ENCODE data around the gene DKKL1. TPM values are rescaled to one million over a fixed set of nuclear protein-coding genes. Genes with fewer than 3 reads are reported as not detected.

The DKKL1 gene
- total RNA-seq, 1 experiment from 2014 or later: 0.95 TPM

DNA sequence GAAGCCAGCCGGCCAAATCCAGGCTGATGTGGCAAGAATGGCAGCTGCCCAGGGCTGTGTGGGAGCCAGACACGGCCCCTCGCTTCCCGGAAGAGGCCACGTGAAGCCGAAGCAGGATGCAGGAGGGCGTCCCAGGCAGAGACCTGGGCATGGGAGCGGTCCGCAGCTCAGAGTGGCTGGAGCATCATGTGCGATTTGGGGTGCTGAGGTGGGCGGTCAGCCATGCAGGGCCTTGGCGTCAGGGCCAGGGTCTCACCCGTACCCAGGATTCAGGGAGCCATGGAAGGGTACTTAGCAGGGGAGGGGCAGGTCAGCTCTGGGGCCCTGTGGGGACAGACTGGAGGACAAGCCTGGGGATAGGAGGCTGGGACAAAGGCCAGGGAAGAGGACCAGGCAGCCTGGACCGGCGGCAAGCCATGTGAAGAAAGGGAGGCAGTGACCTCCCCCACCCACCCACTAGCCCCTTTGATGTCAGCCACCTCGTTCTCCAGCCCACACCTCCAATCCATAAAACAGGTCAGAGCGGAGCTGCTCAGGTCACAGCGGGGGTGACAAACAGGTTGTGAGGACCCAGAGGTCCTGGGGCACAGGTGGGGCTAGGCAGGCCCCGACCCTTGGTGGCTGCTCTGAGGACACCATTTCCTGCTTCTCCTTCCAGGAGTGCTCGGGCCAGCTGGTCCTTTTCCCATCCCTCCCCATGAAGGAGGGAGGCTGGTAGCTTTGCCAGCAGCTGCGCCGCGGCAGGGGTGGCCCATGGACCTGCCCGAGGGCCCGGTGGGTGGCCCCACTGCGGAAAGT lies 26.7 kb downstream of the DKKL1 start:
- intact Hi-C loops (cut with micrococcal nuclease; ENCODE audit: unreplicated experiment) (loop anchor here (5.0 kb wide), 1 partner anchor 52 kb away; the partner anchor contains the start of gene SLC17A7), in situ Hi-C loops (cut with HindIII; ENCODE audit: low pct_unique_long_range_greater_than_20kb, low sequenced_read_pairs) (no loop called here)
- CTCF ChIA-PET: no interaction called here
- Histone ChIP-seq H3K27me3 (ENCODE audit: control insufficient read depth, insufficient read depth, low read length) (no peaks in the 10 kb centered on the region), H3K4me3 (ENCODE audit: low read depth in 2 of 2, low read length in 2 of 2) (no peak overlapping the region), H3K9me3 (ENCODE audit: control insufficient read depth, insufficient read depth, low read depth, low read length) (no peaks in the 10 kb centered on the region), H3K4me1 (ENCODE audit: control insufficient read depth, insufficient read depth, low read length) (no peaks in the 10 kb centered on the region), H3K27ac (ENCODE audit: low read length) (no peak overlapping the region), H3K36me3 (ENCODE audit: control insufficient read depth, insufficient read depth, low read length) (no peaks in the 10 kb centered on the region)
- TF ChIP-seq, protein P1, sequence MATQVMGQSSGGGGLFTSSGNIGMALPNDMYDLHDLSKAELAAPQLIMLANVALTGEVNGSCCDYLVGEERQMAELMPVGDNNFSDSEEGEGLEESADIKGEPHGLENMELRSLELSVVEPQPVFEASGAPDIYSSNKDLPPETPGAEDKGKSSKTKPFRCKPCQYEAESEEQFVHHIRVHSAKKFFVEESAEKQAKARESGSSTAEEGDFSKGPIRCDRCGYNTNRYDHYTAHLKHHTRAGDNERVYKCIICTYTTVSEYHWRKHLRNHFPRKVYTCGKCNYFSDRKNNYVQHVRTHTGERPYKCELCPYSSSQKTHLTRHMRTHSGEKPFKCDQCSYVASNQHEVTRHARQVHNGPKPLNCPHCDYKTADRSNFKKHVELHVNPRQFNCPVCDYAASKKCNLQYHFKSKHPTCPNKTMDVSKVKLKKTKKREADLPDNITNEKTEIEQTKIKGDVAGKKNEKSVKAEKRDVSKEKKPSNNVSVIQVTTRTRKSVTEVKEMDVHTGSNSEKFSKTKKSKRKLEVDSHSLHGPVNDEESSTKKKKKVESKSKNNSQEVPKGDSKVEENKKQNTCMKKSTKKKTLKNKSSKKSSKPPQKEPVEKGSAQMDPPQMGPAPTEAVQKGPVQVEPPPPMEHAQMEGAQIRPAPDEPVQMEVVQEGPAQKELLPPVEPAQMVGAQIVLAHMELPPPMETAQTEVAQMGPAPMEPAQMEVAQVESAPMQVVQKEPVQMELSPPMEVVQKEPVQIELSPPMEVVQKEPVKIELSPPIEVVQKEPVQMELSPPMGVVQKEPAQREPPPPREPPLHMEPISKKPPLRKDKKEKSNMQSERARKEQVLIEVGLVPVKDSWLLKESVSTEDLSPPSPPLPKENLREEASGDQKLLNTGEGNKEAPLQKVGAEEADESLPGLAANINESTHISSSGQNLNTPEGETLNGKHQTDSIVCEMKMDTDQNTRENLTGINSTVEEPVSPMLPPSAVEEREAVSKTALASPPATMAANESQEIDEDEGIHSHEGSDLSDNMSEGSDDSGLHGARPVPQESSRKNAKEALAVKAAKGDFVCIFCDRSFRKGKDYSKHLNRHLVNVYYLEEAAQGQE (IDR thresholded peaks at IDR 0.05; ENCODE audit: insufficient read depth in 1 of 2, low read depth in 2 of 2, low read length in 1 of 2): no peak
- no peak for TF ChIP-seq SIN3A (IDR thresholded peaks at IDR 0.05; ENCODE audit: borderline replicate concordance, insufficient read depth, low read depth, low read length)
- no peak for TF ChIP-seq TCF7L2 (IDR thresholded peaks at IDR 0.05; ENCODE audit: low read depth, low read length)
- no peak for TF ChIP-seq POLR2AphosphoS5 (IDR thresholded peaks at IDR 0.05; ENCODE audit: low read depth, low read length)
- TF ChIP-seq, protein P2, sequence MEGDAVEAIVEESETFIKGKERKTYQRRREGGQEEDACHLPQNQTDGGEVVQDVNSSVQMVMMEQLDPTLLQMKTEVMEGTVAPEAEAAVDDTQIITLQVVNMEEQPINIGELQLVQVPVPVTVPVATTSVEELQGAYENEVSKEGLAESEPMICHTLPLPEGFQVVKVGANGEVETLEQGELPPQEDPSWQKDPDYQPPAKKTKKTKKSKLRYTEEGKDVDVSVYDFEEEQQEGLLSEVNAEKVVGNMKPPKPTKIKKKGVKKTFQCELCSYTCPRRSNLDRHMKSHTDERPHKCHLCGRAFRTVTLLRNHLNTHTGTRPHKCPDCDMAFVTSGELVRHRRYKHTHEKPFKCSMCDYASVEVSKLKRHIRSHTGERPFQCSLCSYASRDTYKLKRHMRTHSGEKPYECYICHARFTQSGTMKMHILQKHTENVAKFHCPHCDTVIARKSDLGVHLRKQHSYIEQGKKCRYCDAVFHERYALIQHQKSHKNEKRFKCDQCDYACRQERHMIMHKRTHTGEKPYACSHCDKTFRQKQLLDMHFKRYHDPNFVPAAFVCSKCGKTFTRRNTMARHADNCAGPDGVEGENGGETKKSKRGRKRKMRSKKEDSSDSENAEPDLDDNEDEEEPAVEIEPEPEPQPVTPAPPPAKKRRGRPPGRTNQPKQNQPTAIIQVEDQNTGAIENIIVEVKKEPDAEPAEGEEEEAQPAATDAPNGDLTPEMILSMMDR (IDR thresholded peaks at IDR 0.05): no peak
- DNase-seq (ENCODE audit: low read depth, low spot score) (no peak), ATAC-seq (no peak)
- POLR2A ChIA-PET: interaction anchor here (0.6 kb wide), 1 partner anchor 68 kb away, joined by 10 read pairs; no protein-coding TSS in a partner anchor
- BruUV-seq (replicated peaks): no TSS peak

GRCh38 chr19:49390929-49391359 lies 27.3 kb downstream of the DKKL1 start:
- Histone ChIP-seq H3K4me1 (ENCODE audit: control insufficient read depth, insufficient read depth, low read length) (no peaks in the 10 kb centered on the region), H3K9me3 (ENCODE audit: control insufficient read depth, insufficient read depth, low read depth, low read length) (no peaks in the 10 kb centered on the region), H3K27ac (ENCODE audit: low read length) (no peak overlapping the region), H3K27me3 (ENCODE audit: control insufficient read depth, insufficient read depth, low read length) (no peaks in the 10 kb centered on the region), H3K36me3 (ENCODE audit: control insufficient read depth, insufficient read depth, low read length) (no peaks in the 10 kb centered on the region), H3K4me3 (ENCODE audit: low read depth in 2 of 2, low read length in 2 of 2) (no peak overlapping the region)
- intact Hi-C loops (cut with micrococcal nuclease; ENCODE audit: unreplicated experiment) (loop anchor here (5.0 kb wide), 1 partner anchor 51 kb away; the partner anchor contains the start of gene SLC17A7), in situ Hi-C loops (cut with HindIII; ENCODE audit: low pct_unique_long_range_greater_than_20kb, low sequenced_read_pairs) (no loop called here)
- ChIA-PET POLR2A (interaction anchor here (0.6 kb wide), 1 partner anchor 69 kb away, joined by 10 read pairs; no protein-coding TSS in a partner anchor), CTCF (interaction anchor here (0.6 kb wide), 1 partner anchor 29 kb away, joined by 7 read pairs; the partner anchor contains the start of gene TEAD2)
- no peak for DNase-seq (ENCODE audit: low read depth, low spot score)
- TF ChIP-seq SIN3A (IDR thresholded peaks at IDR 0.05; ENCODE audit: borderline replicate concordance, insufficient read depth, low read depth, low read length): no peak
- TF ChIP-seq, protein P1 (IDR thresholded peaks at IDR 0.05; ENCODE audit: insufficient read depth in 1 of 2, low read depth in 2 of 2, low read length in 1 of 2): no peak
- TF ChIP-seq TCF7L2 (IDR thresholded peaks at IDR 0.05; ENCODE audit: low read depth, low read length): no peak
- TF ChIP-seq POLR2AphosphoS5 (IDR thresholded peaks at IDR 0.05; ENCODE audit: low read depth, low read length): no peak
- TF ChIP-seq, protein P2 (IDR thresholded peaks at IDR 0.05): no peak
- no peak for ATAC-seq
- no TSS peak for BruUV-seq (replicated peaks)

All from Panc1 (cell line).